Calu3 (cell line): ENCODE measurements around the gene FBP1. TPM values are rescaled to one million over a fixed set of nuclear protein-coding genes. Genes with fewer than 3 reads are reported as not detected.

ENCODE experiments used
- BruUV-seq: library from RNA; stranded (reverse); fragments of 400-500 nt; replicated peaks from 2 replicates; lab custom pipeline; 2021; lab: Mats Ljungman, UMichigan
- CTCF ChIA-PET: fragments of 300-600 bp; sonication (Branson Sonifier 250); formaldehyde crosslinking; loops from one replicate; lab custom pipeline; 2022; ENCODE audit warnings: antibody characterized with exemption; lab: Charles Lee
- DNase-seq: peaks from one replicate; pipeline ENCODE4 v3.0.0; 2022
- H3K27ac Mint-ChIP-seq: one replicate; pipeline ENCODE4 v1.8.0; 2022; ENCODE audit warnings: mixed read lengths; ENCODE audit not compliant: unreplicated experiment
- H3K27me3 Mint-ChIP-seq: one replicate; pipeline ENCODE4 v1.8.0; 2022; ENCODE audit warnings: mixed read lengths; ENCODE audit not compliant: unreplicated experiment
- H3K36me3 Mint-ChIP-seq: one replicate; pipeline ENCODE4 v1.8.0; 2022; ENCODE audit warnings: mild to moderate bottlenecking, moderate library complexity, mixed read lengths; ENCODE audit not compliant: insufficient read depth, unreplicated experiment
- H3K4me1 Mint-ChIP-seq: one replicate; pipeline ENCODE4 v1.8.0; 2022; ENCODE audit warnings: mild to moderate bottlenecking, low read depth, mixed read lengths; ENCODE audit not compliant: unreplicated experiment
- H3K4me3 Mint-ChIP-seq: one replicate; pipeline ENCODE4 v1.8.0; 2022; ENCODE audit warnings: mild to moderate bottlenecking, low read depth, moderate library complexity, mixed read lengths; ENCODE audit not compliant: unreplicated experiment
- H3K9me3 Mint-ChIP-seq: one replicate; pipeline ENCODE4 v1.8.0; 2022; ENCODE audit warnings: low read depth, mixed read lengths; ENCODE audit not compliant: unreplicated experiment
- CTCF ChIP-seq: fragments of 200-600 bp; IDR thresholded peaks from one replicate; pipeline ENCODE4 v1.8.0; 2022; ENCODE audit warnings: antibody characterized with exemption; ENCODE audit not compliant: unreplicated experiment
- intact Hi-C: fragments of 100-400 bp; cut with micrococcal nuclease; formaldehyde crosslinking; loops from one replicate; pipeline ENCODE4 v1.10.0; 2022; ENCODE audit not compliant: unreplicated experiment
- total RNA-seq: library from RNA; stranded (reverse); gene quantifications from 2 replicates; pipeline ENCODE4 v1.2.3, GENCODE V29; 2022

FBP1 gene
- total RNA-seq, 1 experiment from 2014 or later = 7.7 TPM

DNA sequence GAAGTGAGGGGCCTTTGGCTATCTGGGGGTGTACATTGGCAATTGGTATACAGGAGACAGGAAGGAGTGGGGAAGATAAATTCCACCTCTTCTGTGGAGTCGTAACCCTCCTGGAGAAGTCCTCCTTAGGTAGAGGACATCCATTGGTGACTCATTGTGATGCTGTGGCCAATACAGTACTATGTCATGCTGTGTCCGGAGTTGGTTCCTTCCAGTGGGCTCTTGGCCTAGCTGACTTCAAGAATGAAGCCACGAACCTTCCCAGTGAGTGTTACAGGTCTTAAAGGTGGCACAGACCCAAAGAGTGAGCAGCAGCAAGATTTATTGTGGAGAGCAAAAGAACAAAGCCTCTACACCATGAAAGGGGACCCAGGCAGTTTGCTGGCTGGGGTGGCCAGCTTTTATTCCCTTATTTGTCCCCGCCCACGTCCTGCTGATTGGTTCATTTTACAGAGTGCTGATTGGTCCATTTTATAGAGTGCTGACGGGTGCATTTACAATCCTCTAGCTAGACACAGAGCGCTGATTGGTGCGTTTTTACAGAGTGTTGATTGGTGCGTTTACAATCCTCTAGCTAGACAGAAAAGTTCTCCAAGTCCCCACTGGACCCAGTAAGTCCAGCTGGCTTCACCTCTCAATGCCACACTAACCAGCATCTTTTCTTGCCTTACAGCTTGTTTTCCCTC is 37.3 kb upstream of the FBP1 start:
- no peak for DNase-seq
- H3K4me1 Mint-ChIP-seq = peaks cover 11% of the 10 kb centered on the region
- TF ChIP-seq CTCF = no peak
- intact Hi-C loops = no loop called here
- CTCF ChIA-PET = no interaction called here
- H3K27ac Mint-ChIP-seq = no peak overlapping the region
- H3K36me3 Mint-ChIP-seq = no peaks in the 10 kb centered on the region
- no peak overlapping the region for H3K4me3 Mint-ChIP-seq
- BruUV-seq = no TSS peak
- no peaks in the 10 kb centered on the region for H3K9me3 Mint-ChIP-seq
- H3K27me3 Mint-ChIP-seq = peaks cover 12% of the 10 kb centered on the region

GRCh38 chr9:94675008-94675881 is 35.9 kb upstream of the FBP1 start:
- Mint-ChIP-seq H3K27ac (no peak overlapping the region), H3K36me3 (no peaks in the 10 kb centered on the region), H3K27me3 (peaks cover 12% of the 10 kb centered on the region), H3K4me1 (peaks cover 7% of the 10 kb centered on the region), H3K4me3 (no peak overlapping the region), H3K9me3 (no peaks in the 10 kb centered on the region)
- CTCF ChIA-PET = no interaction called here
- no peak for DNase-seq
- no peak for TF ChIP-seq CTCF
- intact Hi-C loops = no loop called here
- no TSS peak for BruUV-seq

DNA sequence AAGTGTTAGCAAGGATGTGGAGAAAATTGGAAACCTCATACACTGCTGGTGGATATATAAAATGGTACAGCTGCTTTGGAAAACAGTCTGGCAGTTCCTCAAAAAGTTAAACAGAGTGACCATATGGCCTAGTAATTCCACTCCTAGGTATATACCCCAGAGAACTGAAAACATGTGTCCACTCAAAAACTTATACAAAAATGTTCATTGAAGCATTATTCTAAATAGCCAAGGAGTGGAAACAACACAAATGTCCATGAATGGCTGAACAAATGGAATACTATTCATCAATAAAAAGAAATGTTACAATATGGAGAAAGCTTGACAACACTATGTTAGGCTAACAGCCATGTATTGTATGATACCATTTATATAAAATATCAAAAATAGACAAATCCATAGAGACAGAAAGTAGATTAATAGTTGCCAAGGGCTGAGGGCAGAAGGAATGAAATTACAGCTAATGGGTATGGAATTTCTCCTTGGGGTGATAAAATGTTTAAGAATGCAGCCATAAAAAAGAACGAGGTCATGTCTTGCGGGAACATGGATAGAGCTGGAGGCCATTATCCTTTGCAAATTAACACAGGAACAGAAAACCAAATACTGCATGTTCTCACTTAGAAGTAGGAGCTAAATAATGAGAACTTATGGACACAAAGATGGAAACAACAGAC is 33.6 kb upstream of the FBP1 start:
- CTCF ChIA-PET = interaction anchor here (0.5 kb wide), 1 partner anchor 17 kb away, joined by 3 read pairs; no protein-coding TSS in a partner anchor
- no peaks in the 10 kb centered on the region for H3K36me3 Mint-ChIP-seq
- no peak for DNase-seq
- intact Hi-C loops = no loop called here
- H3K9me3 Mint-ChIP-seq = no peaks in the 10 kb centered on the region
- peaks cover 18% of the 10 kb centered on the region for H3K4me1 Mint-ChIP-seq
- H3K4me3 Mint-ChIP-seq = no peak overlapping the region
- H3K27ac Mint-ChIP-seq = no peak overlapping the region
- no peak for TF ChIP-seq CTCF
- no peaks in the 10 kb centered on the region for H3K27me3 Mint-ChIP-seq
- no TSS peak for BruUV-seq
